ENCODE measurements around the gene SMTN. TPM values are rescaled to one million over a fixed set of nuclear protein-coding genes. Genes with fewer than 3 reads are reported as not detected.
"Not testable (repeated sequence)": the region's sequence is repeated elsewhere in the genome, so short reads cannot be mapped to it uniquely, and the experiment has no call there.

SMTN gene
- total RNA-seq, 2 donors from 2014 or later = 35.5 to 50.1 TPM

DNA sequence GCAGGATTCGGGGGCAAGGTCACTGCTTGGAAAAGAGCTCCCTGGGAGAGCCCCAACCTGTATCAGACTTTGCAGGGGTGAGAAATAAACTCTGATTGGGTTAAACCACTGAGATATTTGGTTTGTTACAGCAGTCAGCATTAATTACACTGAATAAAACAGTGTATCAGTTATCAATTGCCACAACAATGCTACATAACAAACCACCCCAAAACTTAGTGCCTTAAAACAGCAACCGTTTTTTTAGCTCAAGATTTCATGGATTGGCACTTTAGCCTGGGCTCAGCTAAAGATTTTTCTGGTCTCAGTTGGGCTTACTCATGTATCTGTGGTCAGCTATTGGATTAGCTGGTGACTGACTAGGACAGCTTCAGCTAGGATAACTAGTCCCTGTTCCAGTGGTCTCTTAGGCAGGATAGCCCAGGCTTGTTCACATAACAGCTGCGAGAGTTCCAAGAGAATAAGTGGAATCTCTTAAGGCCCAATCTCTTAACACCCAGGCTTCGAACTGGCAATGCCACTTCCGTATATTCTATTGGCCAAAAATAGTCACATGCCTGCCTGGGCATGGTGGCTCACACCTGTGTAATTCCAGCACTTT is 7.5 kb upstream of the SMTN start:
- H3K36me3 ChIP-seq (replicated peaks in 1 of 2; ENCODE audit: insufficient read depth in 1 of 2, low read depth in 2 of 2); H3K9me3 ChIP-seq; H3K27me3 ChIP-seq; ATAC-seq; intact Hi-C loops (cut with DNase I); H3K4me1 ChIP-seq; H3K4me3 ChIP-seq; DNase-seq; H3K27ac ChIP-seq: not testable (repeated sequence)
- 81 to 83% methylated on average over 3 to 4 of the region's 5 CpGs for WGBS, 2 donors

DNA sequence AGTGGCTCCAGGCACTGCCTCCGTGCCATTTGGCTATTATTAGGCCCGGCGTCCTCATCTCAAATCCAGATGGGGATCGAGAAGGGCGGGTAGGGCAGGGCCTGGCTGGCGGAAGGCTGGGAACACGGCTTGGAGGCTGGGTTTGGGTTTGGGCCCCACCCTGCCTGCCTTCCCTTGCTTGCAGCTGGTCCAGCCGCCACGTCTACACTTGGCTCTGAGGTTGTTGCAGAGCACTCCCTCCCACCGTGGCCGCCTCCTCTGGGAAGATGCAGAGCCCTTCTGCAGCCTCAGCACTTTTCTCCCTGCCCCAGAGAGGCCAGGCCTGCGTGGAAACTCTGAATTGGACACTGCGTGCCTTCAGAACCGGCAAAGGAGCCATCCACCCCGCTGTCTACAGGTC is 5.2 kb upstream of the SMTN start:
- no peaks in the 10 kb centered on the region for H3K9me3 ChIP-seq
- ATAC-seq = no peak
- peaks cover 24% of the 10 kb centered on the region for H3K4me1 ChIP-seq
- TF ChIP-seq POLR2A (IDR thresholded peaks at IDR 0.05) = no peak
- TF ChIP-seq, protein P1, sequence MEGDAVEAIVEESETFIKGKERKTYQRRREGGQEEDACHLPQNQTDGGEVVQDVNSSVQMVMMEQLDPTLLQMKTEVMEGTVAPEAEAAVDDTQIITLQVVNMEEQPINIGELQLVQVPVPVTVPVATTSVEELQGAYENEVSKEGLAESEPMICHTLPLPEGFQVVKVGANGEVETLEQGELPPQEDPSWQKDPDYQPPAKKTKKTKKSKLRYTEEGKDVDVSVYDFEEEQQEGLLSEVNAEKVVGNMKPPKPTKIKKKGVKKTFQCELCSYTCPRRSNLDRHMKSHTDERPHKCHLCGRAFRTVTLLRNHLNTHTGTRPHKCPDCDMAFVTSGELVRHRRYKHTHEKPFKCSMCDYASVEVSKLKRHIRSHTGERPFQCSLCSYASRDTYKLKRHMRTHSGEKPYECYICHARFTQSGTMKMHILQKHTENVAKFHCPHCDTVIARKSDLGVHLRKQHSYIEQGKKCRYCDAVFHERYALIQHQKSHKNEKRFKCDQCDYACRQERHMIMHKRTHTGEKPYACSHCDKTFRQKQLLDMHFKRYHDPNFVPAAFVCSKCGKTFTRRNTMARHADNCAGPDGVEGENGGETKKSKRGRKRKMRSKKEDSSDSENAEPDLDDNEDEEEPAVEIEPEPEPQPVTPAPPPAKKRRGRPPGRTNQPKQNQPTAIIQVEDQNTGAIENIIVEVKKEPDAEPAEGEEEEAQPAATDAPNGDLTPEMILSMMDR (IDR thresholded peaks at IDR 0.05) = no peak
- 80 to 92% methylated on average over 14 to 15 of the region's 15 CpGs for WGBS, 2 donors
- peak overlapping the region in 1 of 4 donors; percentile 39 for H3K27ac ChIP-seq
- H3K36me3 ChIP-seq (replicated peaks in 1 of 2; ENCODE audit: insufficient read depth in 1 of 2, low read depth in 2 of 2) = no peaks in the 10 kb centered on the region
- no peaks in the 10 kb centered on the region for H3K27me3 ChIP-seq
- intact Hi-C loops (cut with DNase I) = no loop called here
- DNase-seq = peak in 3 of 4 donors; percentile 56 to 63 (median 58)
- no peak overlapping the region for H3K4me3 ChIP-seq

DNA sequence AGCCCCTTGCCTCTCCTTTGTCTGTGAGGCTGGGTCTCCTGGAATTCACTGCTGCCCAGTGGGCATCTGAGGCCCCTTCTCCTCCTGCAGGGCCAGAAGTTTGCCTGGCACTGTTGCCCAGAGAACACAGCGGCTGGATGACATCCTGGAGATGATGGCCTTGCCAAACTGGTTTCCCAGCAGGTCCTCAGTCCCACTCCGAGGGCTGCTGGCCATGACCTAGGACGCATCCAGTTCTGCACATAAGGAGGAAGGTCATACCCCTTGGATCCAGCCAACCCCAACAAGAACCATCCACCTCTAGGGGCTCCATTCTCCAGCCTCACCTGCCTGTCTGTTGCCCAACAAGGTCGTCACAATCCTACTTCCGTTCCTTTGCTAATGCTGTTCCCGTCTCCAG is 3.4 kb upstream of the SMTN start:
- Histone ChIP-seq H3K9me3 (no peaks in the 10 kb centered on the region), H3K27me3 (no peaks in the 10 kb centered on the region), H3K4me1 (peaks cover 37% of the 10 kb centered on the region), H3K27ac (no peak overlapping the region), H3K36me3 (replicated peaks in 1 of 2; ENCODE audit: insufficient read depth in 1 of 2, low read depth in 2 of 2) (no peaks in the 10 kb centered on the region), H3K4me3 (no peak overlapping the region)
- ATAC-seq (no peak), DNase-seq (no peak)
- intact Hi-C loops (cut with DNase I) = no loop called here
- 71 to 76% methylated on average over 6 of the region's 6 CpGs for WGBS, 2 donors
- no peak for TF ChIP-seq POLR2A (IDR thresholded peaks at IDR 0.05)
- TF ChIP-seq, protein P1 (IDR thresholded peaks at IDR 0.05) = no peak

DNA sequence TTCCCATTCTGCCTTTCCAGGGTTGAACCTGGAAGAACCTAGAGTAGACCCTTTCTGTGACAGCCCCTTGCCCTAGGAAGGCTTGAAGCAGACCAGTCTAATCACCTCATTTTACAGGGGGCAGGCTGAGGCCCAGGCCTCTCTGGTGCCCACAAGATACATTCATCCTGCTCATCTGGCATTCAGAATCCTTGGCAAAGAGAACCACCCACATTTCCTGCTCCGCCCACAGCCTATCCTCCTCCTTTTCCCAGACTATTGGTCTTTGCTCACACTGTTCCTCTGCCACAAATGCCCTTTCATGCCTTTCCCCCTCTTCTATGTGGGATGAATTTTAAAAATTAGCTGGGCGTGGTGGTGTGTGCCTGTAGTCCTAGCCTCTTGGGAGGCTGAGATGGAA is 2.7 kb upstream of the SMTN start:
- Histone ChIP-seq H3K27ac (peak overlapping the region in 3 of 4 donors; percentile 91 to 97 (median 94)), H3K4me1 (peaks cover 44% of the 10 kb centered on the region)
- ATAC-seq; H3K9me3 ChIP-seq; H3K36me3 ChIP-seq (replicated peaks in 1 of 2; ENCODE audit: insufficient read depth in 1 of 2, low read depth in 2 of 2); H3K27me3 ChIP-seq; intact Hi-C loops (cut with DNase I); DNase-seq; H3K4me3 ChIP-seq: not testable (repeated sequence)
- WGBS, 2 donors = 96 to 100% methylated on average over 2 of the region's 2 CpGs

DNA sequence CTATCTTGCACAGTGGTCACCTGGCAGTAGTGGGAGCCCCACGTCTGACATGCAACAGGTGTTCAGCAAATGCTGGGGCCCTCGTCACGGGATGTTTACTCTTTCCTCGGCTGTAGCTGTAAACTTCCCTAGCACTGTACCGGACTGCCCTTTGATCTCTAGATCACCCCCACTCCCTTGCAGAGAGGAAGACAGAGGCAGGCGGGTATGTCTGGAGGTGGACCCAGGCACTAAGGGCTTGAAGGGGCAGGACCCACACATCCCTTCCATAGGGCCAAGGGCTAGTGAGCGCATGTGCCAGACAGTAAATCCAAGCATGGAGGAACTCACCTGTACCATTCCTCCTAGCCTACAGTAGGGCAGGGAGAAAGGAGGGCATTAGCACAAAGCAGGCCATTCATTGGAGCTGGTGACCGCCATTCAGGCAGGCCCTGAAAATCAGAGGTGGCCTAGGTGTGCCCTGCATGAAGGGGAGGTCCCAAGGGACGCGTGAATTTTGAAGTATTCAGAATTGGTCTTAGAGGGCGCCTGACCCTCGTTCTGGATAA is 1.9 kb upstream of the SMTN start:
- intact Hi-C loops (cut with DNase I) = no loop called here
- Histone ChIP-seq H3K36me3 (replicated peaks in 1 of 2; ENCODE audit: insufficient read depth in 1 of 2, low read depth in 2 of 2) (no peaks in the 10 kb centered on the region), H3K27ac (peak overlapping the region; percentile 47 to 97 (median 92)), H3K9me3 (no peaks in the 10 kb centered on the region), H3K27me3 (no peaks in the 10 kb centered on the region), H3K4me3 (no peak overlapping the region), H3K4me1 (peaks cover 51% of the 10 kb centered on the region)
- DNase-seq = peak; percentile 77 to 90 (median 82)
- no peak for ATAC-seq
- TF ChIP-seq, protein P1 (IDR thresholded peaks at IDR 0.05) = no peak
- no peak for TF ChIP-seq POLR2A (IDR thresholded peaks at IDR 0.05)
- 32 to 44% methylated on average over 10 to 12 of the region's 12 CpGs for WGBS, 2 donors

All from body of pancreas (tissue), 4 donors.